ENCODE measurements around the gene ABTB2.

Gene ABTB2

GRCh38 chr11:34124885-34125668 lies 232.7 kb downstream of the ABTB2 start:
- no peak for TF ChIP-seq CTCF (IDR thresholded peaks at IDR 0.05; ENCODE audit: control extremely low read depth, extremely low read depth, low read depth, missing control alignments)
- no peak for DNase-seq (ENCODE audit: extremely low spot score)
- CTCF ChIA-PET = interaction anchor here (1.0 kb wide), 1 partner anchor 58 kb away, joined by 3 read pairs; no protein-coding TSS in a partner anchor
- POLR2A ChIA-PET = no interaction called here

GRCh38 chr11:34120651-34121050 lies 237.2 kb downstream of the ABTB2 start:
- DNase-seq (ENCODE audit: extremely low spot score) = no peak
- ChIA-PET POLR2A (no interaction called here), CTCF (interaction anchor here (1.0 kb wide), 1 partner anchor 9 kb away, joined by 3 read pairs; no protein-coding TSS in a partner anchor)

GRCh38 chr11:34114471-34114870 lies 243.3 kb downstream of the ABTB2 start:
- CTCF ChIA-PET = no interaction called here
- DNase-seq (ENCODE audit: extremely low spot score) = no peak
- no peak for TF ChIP-seq CTCF (IDR thresholded peaks at IDR 0.05; ENCODE audit: control extremely low read depth, extremely low read depth, low read depth, missing control alignments)
- POLR2A ChIA-PET = no interaction called here

More at GRCh38 chr11:34120651-34121050, 237.2 kb downstream of the ABTB2 start:
- TF ChIP-seq CTCF (IDR thresholded peaks at IDR 0.05; ENCODE audit: control extremely low read depth, extremely low read depth, low read depth, missing control alignments) = no peak

GRCh38 chr11:34114014-34114413 lies 243.8 kb downstream of the ABTB2 start:
- ChIA-PET CTCF (interaction anchor here (1.2 kb wide), 1 partner anchor 9 kb away, joined by 3 read pairs; no protein-coding TSS in a partner anchor), POLR2A (no interaction called here)
- no peak for DNase-seq (ENCODE audit: extremely low spot score)
- TF ChIP-seq CTCF (IDR thresholded peaks at IDR 0.05; ENCODE audit: control extremely low read depth, extremely low read depth, low read depth, missing control alignments) = no peak

- POLR2A ChIA-PET = no interaction called here
- CTCF ChIA-PET = interaction anchor here (1.4 kb wide), 1 partner anchor 9 kb away, joined by 3 read pairs; no protein-coding TSS in a partner anchor
- no peak for DNase-seq (ENCODE audit: extremely low spot score)
- no peak for TF ChIP-seq CTCF (IDR thresholded peaks at IDR 0.05; ENCODE audit: control extremely low read depth, extremely low read depth, low read depth, missing control alignments)
These were observed 246.0 kb downstream of the ABTB2 start for GRCh38 chr11:34111722-34112270.

- DNase-seq (ENCODE audit: extremely low spot score) = no peak
- TF ChIP-seq CTCF (IDR thresholded peaks at IDR 0.05; ENCODE audit: control extremely low read depth, extremely low read depth, low read depth, missing control alignments) = no peak
- CTCF ChIA-PET = interaction anchor here (0.7 to 1.4 kb wide), 8 partner anchors 10 to 253 kb away, joined by 3 to 4 read pairs (median 3); no protein-coding TSS in a partner anchor
- POLR2A ChIA-PET = interaction anchor here (0.6 to 1.6 kb wide), 4 partner anchors 18 to 55 kb away, joined by 3 read pairs; partner anchors contain the start of gene CAPRIN1
These were observed 251.8 kb downstream of the ABTB2 start for GRCh38 chr11:34105957-34106504.
